C1 segment of cervical spinal cord (tissue), 14 donors: Measurements from ENCODE around the gene ABAT.
"Not testable (repeated sequence)": the region's sequence is repeated elsewhere in the genome, so short reads cannot be mapped to it uniquely, and the experiment has no call there.

Experiments used
- DNase-seq, 14 donors: peaks; one replicate each; lab custom pipeline; 2025; lab: John Stamatoyannopoulos, UW

The ABAT gene

GRCh38 chr16:8649829-8650554 lies 24.4 kb upstream of the ABAT start:
- no peak for DNase-seq

GRCh38 chr16:8651958-8652357 lies 22.5 kb upstream of the ABAT start:
- DNase-seq, result not testable (repeated sequence)

GRCh38 chr16:8655184-8655717 lies 19.2 kb upstream of the ABAT start:
- no peak for DNase-seq

DNA sequence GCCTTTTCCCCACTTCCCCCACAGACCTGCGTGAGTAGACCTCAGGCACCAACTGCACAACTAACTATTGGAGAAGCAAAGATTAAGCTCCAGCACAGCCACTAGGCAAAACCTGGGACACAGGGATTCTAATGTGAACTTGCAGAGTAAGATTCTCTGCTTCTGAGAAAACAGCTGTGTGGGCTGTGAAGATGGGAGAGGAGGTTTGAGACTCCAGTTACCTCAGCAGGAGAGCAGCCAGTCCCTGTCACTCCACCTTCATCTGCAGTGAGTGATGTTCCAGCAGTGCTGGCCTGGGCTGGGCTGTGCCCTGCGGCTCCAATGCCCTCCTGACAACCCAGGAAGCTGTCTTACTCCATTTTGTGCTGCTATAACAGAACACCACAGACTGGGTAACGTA lies 18.0 kb upstream of the ABAT start:
- no peak for DNase-seq

- peak in 10 of 14 donors; percentile 7 to 64 (median 20) for DNase-seq
Measured at GRCh38 chr16:8660841-8661301, 13.5 kb upstream of the ABAT start.

DNA sequence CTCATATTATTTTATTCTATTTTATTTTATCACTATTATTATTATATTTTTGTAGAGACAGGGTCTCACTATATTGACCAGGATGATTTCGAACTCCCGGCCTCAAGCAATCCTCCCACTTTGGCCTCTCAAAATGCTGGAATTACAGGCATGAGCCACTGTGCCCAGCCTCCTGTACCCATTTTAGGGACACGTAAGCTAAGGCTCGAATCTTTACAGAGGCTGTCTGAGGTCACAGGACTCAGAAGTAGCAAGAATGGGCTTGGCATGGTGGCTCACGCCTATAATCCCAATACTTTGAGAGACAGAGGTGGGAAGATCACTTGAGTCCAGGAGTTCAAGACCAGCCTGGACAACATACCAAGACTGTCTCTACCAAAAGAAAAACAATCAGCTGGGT lies 12.7 kb upstream of the ABAT start:
- no peak for DNase-seq

DNA sequence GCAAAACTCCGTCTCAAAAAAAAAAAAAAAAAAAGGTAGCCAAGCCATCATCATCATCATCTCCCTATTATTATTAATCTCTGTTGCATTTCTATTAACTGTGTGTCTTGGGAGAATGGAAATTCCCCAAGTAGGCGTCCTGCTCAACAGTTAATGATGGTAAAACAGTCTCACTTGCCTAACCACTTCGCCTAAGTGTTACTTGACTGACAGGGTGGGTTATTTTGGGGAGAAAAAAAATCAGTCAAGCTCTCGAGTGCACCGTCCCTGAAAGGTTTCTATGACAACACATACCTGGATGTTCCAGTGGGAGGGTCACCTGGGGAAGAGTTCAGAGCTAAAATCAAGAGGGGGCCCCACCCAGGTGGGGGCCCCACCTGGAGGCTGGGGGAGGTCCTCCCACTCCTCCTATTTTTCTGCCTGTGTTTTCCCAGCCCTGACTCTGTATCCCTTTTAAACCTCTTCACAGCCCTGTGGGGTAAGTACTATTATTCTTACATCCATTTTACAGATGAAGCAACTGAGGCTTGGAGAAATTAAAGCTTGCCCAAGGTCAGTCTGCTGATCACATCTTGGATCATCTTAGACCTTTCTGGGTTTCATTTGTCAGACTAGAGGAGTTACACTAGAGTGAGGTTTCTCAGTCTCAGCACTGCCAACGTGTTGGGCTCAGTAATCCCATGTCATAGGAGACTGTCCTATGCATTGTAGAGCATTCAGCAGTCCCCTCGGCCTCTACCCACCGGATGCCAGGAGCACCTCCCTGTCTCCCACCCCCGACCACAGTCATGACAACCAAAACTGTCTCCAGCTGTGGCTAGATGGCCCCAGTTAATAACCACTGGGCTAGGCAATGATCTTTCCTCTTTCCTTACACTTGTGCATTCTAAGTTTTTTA lies 11.0 kb upstream of the ABAT start:
- DNase-seq, result no peak

- DNase-seq, result no peak
Measured at GRCh38 chr16:8665529-8665928, 8.9 kb upstream of the ABAT start.

DNA sequence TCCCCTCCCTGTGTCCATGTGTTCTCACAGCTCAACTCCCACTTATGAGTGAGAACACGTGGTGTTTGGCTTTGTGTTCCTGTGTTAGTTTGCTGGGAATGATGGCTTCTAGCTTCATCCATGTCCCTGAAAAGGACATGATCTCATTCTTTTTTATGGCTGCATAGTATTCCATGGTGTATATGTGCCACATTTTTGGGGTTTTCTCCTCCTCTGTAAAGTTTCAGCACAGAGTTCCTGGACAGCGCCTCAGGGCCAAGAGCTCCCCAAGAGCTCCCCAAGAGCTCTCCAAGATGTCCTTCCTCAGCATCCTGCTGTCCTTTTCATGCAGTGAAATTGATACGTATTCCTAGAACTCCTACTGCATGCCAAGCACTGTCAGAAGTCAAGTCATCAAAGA lies 6.9 kb upstream of the ABAT start:
- no peak for DNase-seq

DNA sequence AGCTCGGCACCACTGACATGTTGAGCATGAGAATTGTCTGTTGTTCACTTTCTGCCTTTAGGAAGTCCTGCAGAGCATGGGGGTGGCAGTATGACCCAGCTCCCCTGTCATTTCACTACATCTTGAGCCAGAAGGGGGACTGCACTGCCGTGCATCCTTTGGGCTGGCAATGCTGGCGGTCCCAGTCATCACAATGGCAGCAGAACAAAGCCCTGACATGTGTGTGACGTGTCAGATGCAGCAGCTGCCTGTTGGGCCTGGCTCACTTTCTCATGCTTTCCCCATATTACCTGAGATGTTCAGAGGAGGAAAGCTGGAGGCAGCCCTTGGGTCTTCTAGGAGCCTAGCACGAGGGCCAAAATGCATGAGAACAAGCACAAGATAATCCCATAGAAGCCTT lies 6.3 kb upstream of the ABAT start:
- DNase-seq, result no peak

GRCh38 chr16:8669481-8669880 lies 4.9 kb upstream of the ABAT start:
- DNase-seq, result no peak

DNA sequence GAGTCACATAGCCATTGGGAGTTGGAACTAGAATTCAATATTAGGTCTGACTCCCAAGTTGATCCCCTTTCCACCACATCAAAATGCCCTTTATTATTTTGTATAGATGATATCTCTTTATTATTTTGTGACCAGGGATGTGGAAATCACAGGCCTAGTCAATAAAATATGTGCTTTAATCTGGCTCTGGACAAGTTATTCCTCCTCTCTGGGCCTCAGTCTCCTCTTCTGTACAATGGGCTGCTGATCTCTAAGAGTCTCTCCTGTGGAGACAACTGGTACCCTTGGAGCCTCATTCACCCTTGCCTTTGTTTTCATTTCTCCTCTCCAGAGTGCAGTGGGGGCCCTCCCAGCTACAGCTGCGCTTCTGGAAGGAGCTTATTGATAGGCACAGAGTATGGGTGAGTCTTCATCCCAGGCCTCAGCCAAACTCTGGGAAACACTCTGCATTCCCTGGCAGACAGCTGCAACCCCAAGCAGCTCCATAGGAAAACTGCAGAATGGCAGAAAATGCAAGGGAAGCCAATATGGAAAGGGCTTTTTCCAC lies 4.3 kb upstream of the ABAT start:
- no peak for DNase-seq

DNA sequence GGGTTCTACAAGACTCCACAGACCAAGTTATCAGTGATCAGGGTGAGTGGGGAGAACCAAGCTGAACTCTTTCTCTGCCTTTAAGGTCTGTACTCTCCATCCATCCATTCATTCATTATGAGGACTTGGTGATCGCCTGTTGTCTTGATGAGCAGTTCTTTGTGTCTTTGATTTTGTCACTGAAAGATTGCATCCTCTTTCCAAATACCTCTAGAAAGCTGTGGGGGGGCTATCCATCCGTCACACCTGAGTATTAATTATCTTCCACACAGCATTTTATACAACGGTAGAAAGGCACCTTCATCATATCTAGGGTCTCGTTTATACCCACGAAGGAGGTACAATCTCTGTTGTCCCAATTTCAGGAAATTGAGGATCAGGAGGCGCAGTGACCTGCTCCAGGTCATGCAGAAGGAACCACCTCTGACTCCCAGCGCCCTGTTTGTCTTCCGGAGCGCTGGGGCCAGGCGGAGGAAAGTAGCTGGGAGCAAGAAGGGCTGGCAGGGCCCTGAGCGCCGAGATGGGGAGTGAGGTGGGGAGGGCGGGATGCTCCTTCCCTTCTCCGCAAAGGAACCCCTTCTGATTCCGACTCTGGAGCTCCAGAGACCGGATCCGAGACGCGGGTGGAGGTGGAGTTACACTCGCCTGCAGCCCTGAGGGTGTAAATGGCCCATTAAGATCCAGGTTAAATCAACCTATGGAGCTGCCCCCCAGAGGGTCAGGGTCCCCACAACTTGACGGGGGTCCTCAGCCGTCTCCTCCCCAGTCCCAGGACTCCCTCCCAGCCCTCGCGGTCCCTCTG lies 605 bp upstream of the ABAT start:
- peak in 1 of 14 donors; percentile 63 for DNase-seq

- DNase-seq, result peak in 1 of 14 donors; percentile 1
Measured at GRCh38 chr16:8675183-8676159, 1.1 kb downstream of the ABAT start.

DNA sequence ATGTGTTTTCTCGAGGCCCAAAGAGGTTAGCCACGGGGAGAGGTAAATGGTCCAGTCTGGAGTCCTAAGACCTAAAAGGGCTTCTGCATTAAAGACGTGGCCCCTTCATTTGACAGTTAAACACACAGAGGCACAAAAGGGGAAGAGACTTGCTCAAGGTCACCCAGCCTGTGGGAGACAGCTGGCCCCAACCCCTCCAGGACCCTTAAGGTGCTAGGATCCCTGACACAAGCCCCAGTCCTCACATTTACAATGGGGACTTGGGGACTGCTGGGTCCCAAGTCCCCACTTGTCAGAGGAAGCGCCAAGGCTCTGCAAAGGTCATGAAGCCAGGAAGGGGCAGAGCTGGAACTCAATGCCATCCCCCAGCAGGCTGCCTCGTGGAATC lies 1.7 kb downstream of the ABAT start:
- DNase-seq, result no peak

DNA sequence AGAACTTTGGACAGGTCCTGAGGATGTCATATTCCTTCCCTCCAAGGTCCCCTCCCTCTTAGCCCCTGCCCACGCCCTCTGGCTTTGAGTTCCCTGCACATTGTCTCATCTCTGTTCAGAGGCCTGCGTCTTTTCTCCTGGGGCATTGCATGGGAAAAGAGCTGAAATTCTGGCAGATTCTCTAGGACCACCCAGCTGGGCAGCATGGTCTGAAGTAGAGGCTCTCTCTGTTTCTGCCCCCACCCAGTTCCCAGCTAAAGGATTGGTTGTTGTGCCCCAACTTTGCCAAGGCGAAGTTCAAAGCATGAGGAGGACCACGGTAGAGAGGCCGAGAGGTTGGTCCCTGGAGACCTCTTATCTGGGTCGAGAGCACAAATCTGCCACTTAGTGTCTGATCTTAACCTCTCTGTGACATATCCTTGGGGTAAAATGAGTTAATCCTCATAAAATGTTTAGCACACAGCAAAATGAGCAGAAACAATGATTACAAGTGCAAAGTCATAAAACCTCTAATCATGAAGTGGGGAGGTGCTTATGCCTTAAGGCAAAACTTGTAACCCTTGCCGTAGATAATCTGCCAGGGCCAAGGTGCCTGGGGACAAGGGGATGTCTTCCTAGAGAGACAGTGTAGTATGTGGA lies 2.4 kb downstream of the ABAT start:
- no peak for DNase-seq

DNA sequence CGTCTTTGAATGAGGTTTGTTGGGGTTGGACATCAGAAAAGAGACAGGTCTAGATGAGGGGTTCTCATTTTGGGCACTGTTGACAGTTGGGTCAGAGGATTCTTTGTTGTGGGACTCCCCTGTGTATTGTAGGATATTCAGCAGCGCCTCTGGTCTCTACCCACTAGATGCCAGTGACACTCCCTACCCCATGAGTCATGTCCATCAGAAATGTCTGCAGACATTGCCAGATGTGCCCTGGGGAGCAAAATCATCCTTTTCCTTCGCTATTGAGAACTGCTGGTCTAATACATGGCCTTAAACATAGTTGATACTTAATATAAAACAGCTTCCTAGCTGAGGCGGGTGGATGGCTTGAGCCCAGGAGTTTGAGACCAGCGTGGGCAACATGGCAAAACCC lies 3.1 kb downstream of the ABAT start:
- DNase-seq, result no peak

- no peak for DNase-seq
Measured at GRCh38 chr16:8678068-8678927, 3.9 kb downstream of the ABAT start.

DNA sequence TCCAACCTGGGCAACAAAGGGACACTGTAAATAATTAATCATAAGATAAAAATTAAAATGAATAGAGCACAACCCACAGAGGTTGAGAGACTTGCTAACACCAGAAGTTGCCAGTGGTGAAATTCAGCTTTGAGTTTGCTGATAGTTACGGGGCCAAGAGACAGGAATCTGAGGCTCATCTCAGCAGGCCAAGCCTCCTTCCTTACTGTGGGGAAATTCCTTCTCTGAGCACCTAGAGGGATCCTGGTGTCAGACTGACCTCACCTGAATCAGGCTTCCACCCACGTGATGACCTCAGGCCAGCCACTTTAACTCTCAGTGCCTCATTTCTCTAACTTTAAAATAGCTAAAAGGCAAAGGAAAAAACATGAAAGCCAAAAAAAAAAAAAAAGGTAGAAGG lies 4.7 kb downstream of the ABAT start:
- no peak for DNase-seq
